CD14-positive monocyte (primary cell): ENCODE data around the gene ALOX15. TPM values are rescaled to one million over a fixed set of nuclear protein-coding genes. Genes with fewer than 3 reads are reported as not detected.
"Not testable (repeated sequence)": the region's sequence is repeated elsewhere in the genome, so short reads cannot be mapped to it uniquely, and the experiment has no call there.

Experiments used
- DNase-seq, 3 donors: peaks; one replicate each; pipeline ENCODE4 v3.0.0-alpha.2; 2011 to 2022
- H2AFZ ChIP-seq: 2 replicates; pipeline ENCODE4 v1.6.0; 2012; ENCODE audit warnings: mild to moderate bottlenecking, low read depth, low read length, inconsistent platforms; ENCODE audit not compliant: insufficient read depth, poor library complexity, severe bottlenecking
- H3K27ac ChIP-seq, 2 donors: 1 replicate in 1 of 2; 2 replicates in 1 of 2; pipeline ENCODE4 v1.5.1; 2012 to 2013; ENCODE audit warnings: low read length in 2 of 2, control low read depth in 1 of 2, inconsistent platforms in 1 of 2, low read depth in 1 of 2, mild to moderate bottlenecking in 1 of 2
- H3K27me3 ChIP-seq, 2 donors: one replicate each; pipeline versions ENCODE4 v1.6.0 to v1.6.1; 2011 to 2013; ENCODE audit warnings: low read length in 2 of 2; ENCODE audit not compliant: control insufficient read depth in 2 of 2, insufficient read depth in 2 of 2
- H3K36me3 ChIP-seq, 2 donors: replicated peaks in 1 of 2; 1 replicate in 1 of 2; 2 replicates in 1 of 2; pipeline versions ENCODE4 v1.5.1 to v1.6.1; 2012 to 2013; ENCODE audit warnings: low read length in 2 of 2, control low read depth in 1 of 2, inconsistent platforms in 1 of 2, mild to moderate bottlenecking in 1 of 2; ENCODE audit not compliant: insufficient read depth in 2 of 2, control insufficient read depth in 1 of 2
- H3K4me1 ChIP-seq, 2 donors: 1 replicate in 1 of 2; 2 replicates in 1 of 2; pipeline versions ENCODE4 v1.5.1 to v1.6.1; 2012 to 2013; ENCODE audit warnings: low read length in 2 of 2, control low read depth in 1 of 2, inconsistent platforms in 1 of 2, mild to moderate bottlenecking in 1 of 2, moderate library complexity in 1 of 2; ENCODE audit not compliant: insufficient read depth in 2 of 2, control insufficient read depth in 1 of 2
- H3K4me2 ChIP-seq: replicated peaks from 2 replicates; pipeline ENCODE3; 2012; ENCODE audit warnings: low read length, moderate library complexity, mild to moderate bottlenecking; ENCODE audit not compliant: poor library complexity, severe bottlenecking; ENCODE audit errors: extremely low read depth
- H3K4me3 ChIP-seq, 3 experiments: fragments of 200-600 bp in 1 of 3; sonication (generic) in 1 of 3; replicated peaks in 1 of 3; 1 replicate in 2 of 3; 2 replicates in 1 of 3; pipeline ENCODE4 v1.5.1; 2011 to 2013; ENCODE audit warnings: low read length in 3 of 3, mild to moderate bottlenecking in 3 of 3, control low read depth in 2 of 3, low read depth in 2 of 3, inconsistent platforms in 1 of 3, moderate library complexity in 1 of 3
- H3K79me2 ChIP-seq: 2 replicates; pipeline ENCODE4 v1.6.0; 2012; ENCODE audit warnings: mild to moderate bottlenecking, control low read depth, inconsistent platforms, low read length, moderate library complexity; ENCODE audit not compliant: insufficient read depth
- H3K9ac ChIP-seq: 2 replicates; pipeline ENCODE4 v1.6.0; 2017; ENCODE audit warnings: low read length, mild to moderate bottlenecking; ENCODE audit not compliant: insufficient read depth, poor library complexity, severe bottlenecking
- H3K9me3 ChIP-seq, 2 donors: replicated peaks in 1 of 2; 1 replicate in 1 of 2; 2 replicates in 1 of 2; pipeline versions ENCODE4 v1.5.1 to v1.6.1; 2012 to 2013; ENCODE audit warnings: low read length in 2 of 2, control low read depth in 1 of 2; ENCODE audit not compliant: control insufficient read depth in 1 of 2, insufficient read depth in 1 of 2
- H4K20me1 ChIP-seq: 2 replicates; pipeline ENCODE4 v1.6.0; 2012; ENCODE audit warnings: mild to moderate bottlenecking, low read length, control low read depth, moderate library complexity; ENCODE audit not compliant: insufficient read depth
- H3K27ac Mint-ChIP-seq, 7 donors: one replicate each; pipeline ENCODE4 v1.8.0; 2020; ENCODE audit warnings: mild to moderate bottlenecking in 7 of 7, mixed read lengths in 7 of 7, moderate library complexity in 6 of 7, inconsistent platforms in 2 of 7
- H3K27me3 Mint-ChIP-seq, 3 donors: one replicate each; pipeline ENCODE4 v1.8.0; 2021 to 2022; ENCODE audit warnings: low read depth in 3 of 3, mild to moderate bottlenecking in 3 of 3, mixed read lengths in 3 of 3, moderate library complexity in 3 of 3, inconsistent platforms in 1 of 3
- H3K36me3 Mint-ChIP-seq, 2 donors: one replicate each; pipeline ENCODE4 v1.8.0; 2020; ENCODE audit warnings: mixed read lengths in 2 of 2, inconsistent platforms in 1 of 2, mild to moderate bottlenecking in 1 of 2
- H3K4me1 Mint-ChIP-seq: one replicate; pipeline ENCODE4 v1.8.0; 2020; ENCODE audit warnings: mild to moderate bottlenecking, mixed read lengths
- H3K4me3 Mint-ChIP-seq, 2 donors: one replicate each; pipeline ENCODE4 v1.8.0; 2020; ENCODE audit warnings: mild to moderate bottlenecking in 2 of 2, mixed read lengths in 2 of 2, moderate library complexity in 1 of 2
- H3K9me3 Mint-ChIP-seq, 7 donors: one replicate each; pipeline ENCODE4 v1.8.0; 2020 to 2022; ENCODE audit warnings: mixed read lengths in 7 of 7, mild to moderate bottlenecking in 6 of 7, moderate library complexity in 6 of 7, inconsistent platforms in 2 of 7
- CTCF ChIP-seq: fragments of 200-600 bp; IDR thresholded peaks from one replicate; pipeline ENCODE4 v1.8.0; 2022; ENCODE audit warnings: antibody characterized with exemption, mild to moderate bottlenecking
- WGBS: methylation state at CpG from one replicate; pipeline ENCODE4 v1.1.5; 2013; ENCODE audit warnings: missing lambda C conversion rate; ENCODE audit not compliant: insufficient coverage; 5-methylcytosine and 5-hydroxymethylcytosine counted together
- intact Hi-C, 2 donors: fragments of 100-400 bp; cut with micrococcal nuclease; formaldehyde crosslinking; loops; one replicate each; pipeline versions ENCODE4 v1.15.0 to v1.15.1; 2023
- polyA minus RNA-seq: library from RNA; depleted of rRNA, polyadenylated mRNA; stranded (reverse); fragments of >200 nt; gene quantifications from 2 replicates; pipeline ENCODE4 v1.2.3, GENCODE V29; 2012
- polyA plus RNA-seq, 3 donors: library from polyadenylated mRNA; depleted of rRNA in 1 of 3; unstranded in 2 of 3; stranded (reverse) in 1 of 3; fragments of 300-500 nt in 2 of 3; fragments of >200 nt in 1 of 3; fragmentation: Illumina TruSeq in 2 of 3; gene quantifications; 1 replicate in 2 of 3; 2 replicates in 1 of 3; pipeline ENCODE4 v1.2.3, GENCODE V29; 2012 to 2021
- total RNA-seq, 12 experiments: library from RNA in 1 of 12; stranded (reverse) in 1 of 12; fragments of 120-200 nt in 1 of 12; gene quantifications; one replicate each; pipeline ENCODE4 v1.2.4 and lab custom pipeline; 2013 to 2026; ENCODE audit warnings: mixed read lengths in 6 of 12, inconsistent platforms in 1 of 12

ALOX15 gene
- total RNA-seq (2013), result 0.04 TPM
- under 1 TPM in 2 of 3 donors, not detected in 1; 0.05 to 0.13 TPM for polyA plus RNA-seq
- polyA minus RNA-seq, result not detected in 2 replicates
- total RNA-seq (lab: John Stamatoyannopoulos, UW), result 0 to 1.0 (median 0.06) reads per million in 11 experiments

- Mint-ChIP-seq H3K36me3 (peaks cover 9 to 13% of the 10 kb centered on the region in 2 donors), H3K4me1 (peaks cover 49% of the 10 kb centered on the region), H3K27ac (peak within 1 kb of the TSS in 1 of 7 donors; percentile 50), H3K4me3 (peak within 1 kb of the TSS in 1 of 2 donors; percentile 86), H3K9me3 (peaks cover 0 to 40% (median 18%) of the 10 kb centered on the region in 7 donors), H3K27me3 (peaks cover 61 to 80% (median 63%) of the 10 kb centered on the region in 3 donors)
- no peak for DNase-seq
- 8% methylated on average over 50 of the region's 58 CpGs for whole genome bisulfite sequencing
- H3K27ac ChIP-seq, result no peak within 1 kb of the TSS
- H3K4me2 ChIP-seq, result no peak within 1 kb of the TSS
- H3K79me2 ChIP-seq, result no peaks in the 10 kb centered on the region
- peaks cover 31 to 60% of the 10 kb centered on the region in 2 donors for H3K27me3 ChIP-seq
- peak within 1 kb of the TSS in 1 of 3 experiments; percentile 25 for H3K4me3 ChIP-seq
- H3K9ac ChIP-seq, result no peak within 1 kb of the TSS
- peaks cover 10 to 18% of the 10 kb centered on the region in 2 donors for H3K9me3 ChIP-seq
- intact Hi-C loops, result no loop called here
- H3K36me3 ChIP-seq, result no peaks in the 10 kb centered on the region
- TF ChIP-seq CTCF, result no peak
- no peaks in the 10 kb centered on the region for H4K20me1 ChIP-seq
- H3K4me1 ChIP-seq, result peaks cover 35 to 42% of the 10 kb centered on the region in 2 donors
- H2AFZ ChIP-seq, result no peak within 1 kb of the TSS
Measured at GRCh38 chr17:4641297-4642195, at the start of gene ALOX15. TSS of gene ALOX15 (minus strand) at chr17:4641678. CDS start at chr17:4641651, 27 bp downstream.

GRCh38 chr17:4690745-4691144 lies 49.3 kb upstream of the ALOX15 start:
- WGBS, result no CpG with 5 or more reads among the region's 2 CpGs
- Histone ChIP-seq H3K4me3 (no peak overlapping the region), H2AFZ (no peak overlapping the region), H3K9me3 (no peaks in the 10 kb centered on the region), H3K27me3 (no peaks in the 10 kb centered on the region), H3K36me3 (peaks cover 14 to 48% of the 10 kb centered on the region in 2 donors), H3K79me2 (peaks cover 30% of the 10 kb centered on the region), H3K27ac (no peak overlapping the region), H4K20me1 (no peaks in the 10 kb centered on the region), H3K9ac (no peak overlapping the region), H3K4me1 (no peaks in the 10 kb centered on the region), H3K4me2 (no peak overlapping the region)
- Mint-ChIP-seq H3K27ac (no peak overlapping the region), H3K36me3 (peaks cover 36 to 63% of the 10 kb centered on the region in 2 donors), H3K4me3 (no peak overlapping the region), H3K27me3 (peaks cover 0 to 1% (median 0%) of the 10 kb centered on the region in 3 donors), H3K9me3 (no peaks in the 10 kb centered on the region), H3K4me1 (peaks cover 3% of the 10 kb centered on the region)
- TF ChIP-seq CTCF, result no peak
- DNase-seq, result no peak
- intact Hi-C loops, result no loop called here

- Mint-ChIP-seq H3K27ac (peak overlapping the region in 1 of 7 donors; percentile 52), H3K36me3 (peaks cover 41 to 70% of the 10 kb centered on the region in 2 donors)
- H3K4me1 ChIP-seq, H2AFZ ChIP-seq, H3K27ac ChIP-seq, H3K9me3 ChIP-seq, H3K9me3 Mint-ChIP-seq, H3K4me3 Mint-ChIP-seq, intact Hi-C loops, H3K4me1 Mint-ChIP-seq, H3K4me3 ChIP-seq, DNase-seq, H3K27me3 ChIP-seq, H3K27me3 Mint-ChIP-seq, H3K9ac ChIP-seq, H3K4me2 ChIP-seq, H4K20me1 ChIP-seq: not testable (repeated sequence)
- peaks cover 29% of the 10 kb centered on the region for H3K79me2 ChIP-seq
- peaks cover 14 to 55% of the 10 kb centered on the region in 2 donors for H3K36me3 ChIP-seq
- no CpG with 5 or more reads among the region's 12 CpGs for WGBS
Measured at GRCh38 chr17:4689872-4690271, 48.4 kb upstream of the ALOX15 start.
